ENCODE measurements around the gene MYO5C. TPM values are rescaled to one million over a fixed set of nuclear protein-coding genes. Genes with fewer than 3 reads are reported as not detected.

The MYO5C gene
- total RNA-seq, 1 experiment from 2014 or later, result 48.1 TPM

- CTCF ChIA-PET, result interaction anchor here (0.5 to 1.0 kb wide), 2 partner anchors 15 to 108 kb away, joined by 3 read pairs; no protein-coding TSS in a partner anchor
- no peaks in the 10 kb centered on the region for H3K27me3 Mint-ChIP-seq (ENCODE audit: unreplicated experiment)
- no peak overlapping the region for H3K4me3 Mint-ChIP-seq (ENCODE audit: low read depth, unreplicated experiment)
- peaks cover 16% of the 10 kb centered on the region for H3K36me3 Mint-ChIP-seq (ENCODE audit: insufficient read depth, unreplicated experiment)
- no TSS peak for BruUV-seq (replicated peaks)
- H3K27ac Mint-ChIP-seq (ENCODE audit: unreplicated experiment), result no peak overlapping the region
- TF ChIP-seq CTCF (IDR thresholded peaks at IDR 0.05; ENCODE audit: unreplicated experiment), result no peak
- no peaks in the 10 kb centered on the region for H3K4me1 Mint-ChIP-seq (ENCODE audit: low read depth, unreplicated experiment)
- DNase-seq, result no peak
- intact Hi-C loops (cut with micrococcal nuclease; ENCODE audit: unreplicated experiment), result no loop called here
- H3K9me3 Mint-ChIP-seq (ENCODE audit: low read depth, unreplicated experiment), result no peaks in the 10 kb centered on the region
Observed at GRCh38 chr15:52278135-52278534, 17.5 kb downstream of the MYO5C start.

GRCh38 chr15:52277575-52277974 is 18.0 kb downstream of the MYO5C start:
- no peak overlapping the region for H3K27ac Mint-ChIP-seq (ENCODE audit: unreplicated experiment)
- no peak overlapping the region for H3K4me3 Mint-ChIP-seq (ENCODE audit: low read depth, unreplicated experiment)
- H3K27me3 Mint-ChIP-seq (ENCODE audit: unreplicated experiment), result no peaks in the 10 kb centered on the region
- H3K9me3 Mint-ChIP-seq (ENCODE audit: low read depth, unreplicated experiment), result no peaks in the 10 kb centered on the region
- no peak for DNase-seq
- no peak for TF ChIP-seq CTCF (IDR thresholded peaks at IDR 0.05; ENCODE audit: unreplicated experiment)
- no TSS peak for BruUV-seq (replicated peaks)
- CTCF ChIA-PET, result interaction anchor here (0.5 kb wide), 1 partner anchor 109 kb away, joined by 3 read pairs; no protein-coding TSS in a partner anchor
- intact Hi-C loops (cut with micrococcal nuclease; ENCODE audit: unreplicated experiment), result no loop called here
- no peaks in the 10 kb centered on the region for H3K4me1 Mint-ChIP-seq (ENCODE audit: low read depth, unreplicated experiment)
- peaks cover 12% of the 10 kb centered on the region for H3K36me3 Mint-ChIP-seq (ENCODE audit: insufficient read depth, unreplicated experiment)

GRCh38 chr15:52276256-52276770 is 19.3 kb downstream of the MYO5C start:
- no peak for DNase-seq
- Mint-ChIP-seq H3K36me3 (ENCODE audit: insufficient read depth, unreplicated experiment) (peaks cover 23% of the 10 kb centered on the region), H3K4me1 (ENCODE audit: low read depth, unreplicated experiment) (no peaks in the 10 kb centered on the region), H3K27me3 (ENCODE audit: unreplicated experiment) (no peaks in the 10 kb centered on the region), H3K27ac (ENCODE audit: unreplicated experiment) (no peak overlapping the region), H3K4me3 (ENCODE audit: low read depth, unreplicated experiment) (no peak overlapping the region), H3K9me3 (ENCODE audit: low read depth, unreplicated experiment) (no peaks in the 10 kb centered on the region)
- intact Hi-C loops (cut with micrococcal nuclease; ENCODE audit: unreplicated experiment), result no loop called here
- BruUV-seq (replicated peaks), result no TSS peak
- TF ChIP-seq CTCF (IDR thresholded peaks at IDR 0.05; ENCODE audit: unreplicated experiment), result no peak
- CTCF ChIA-PET, result no interaction called here

DNA sequence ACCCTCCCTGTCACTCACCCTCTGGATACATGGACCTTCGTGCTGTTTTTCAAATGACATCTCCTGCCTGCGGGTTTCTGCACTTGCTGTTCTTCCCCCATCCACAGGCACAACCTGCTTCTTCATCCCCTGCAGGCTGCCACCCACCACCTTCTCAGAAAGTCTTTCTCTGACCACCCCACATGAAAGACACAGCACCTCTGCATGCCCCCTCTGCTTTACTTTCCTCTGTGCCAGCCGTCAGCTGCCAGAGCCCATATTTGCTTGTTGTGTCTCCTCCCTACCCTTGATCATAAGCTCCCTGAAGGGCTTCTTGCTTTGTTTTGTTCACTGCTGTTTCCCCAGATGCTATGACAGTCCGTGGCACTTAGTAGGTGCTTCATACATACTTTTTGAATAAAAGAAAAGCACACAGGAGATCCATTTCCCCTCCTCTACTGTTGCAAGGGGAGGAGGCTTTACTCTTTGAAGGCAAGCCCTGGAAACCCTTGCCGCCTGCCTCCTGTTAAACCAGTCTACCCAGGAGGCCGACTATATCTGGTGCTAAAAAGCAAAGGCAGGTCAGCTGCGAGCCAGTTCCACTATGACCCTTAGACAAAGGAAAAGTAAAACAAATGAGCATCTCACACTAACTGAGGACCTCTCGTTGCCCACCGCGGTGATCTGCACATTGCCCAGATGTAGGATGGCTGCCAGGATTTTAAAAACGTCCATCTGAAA is 31.9 kb downstream of the MYO5C start:
- peak overlapping the region; percentile 99 for H3K27ac Mint-ChIP-seq (ENCODE audit: unreplicated experiment)
- H3K4me1 Mint-ChIP-seq (ENCODE audit: low read depth, unreplicated experiment), result peaks cover 27% of the 10 kb centered on the region
- no peak overlapping the region for H3K4me3 Mint-ChIP-seq (ENCODE audit: low read depth, unreplicated experiment)
- DNase-seq, result no peak
- no peaks in the 10 kb centered on the region for H3K9me3 Mint-ChIP-seq (ENCODE audit: low read depth, unreplicated experiment)
- H3K27me3 Mint-ChIP-seq (ENCODE audit: unreplicated experiment), result no peaks in the 10 kb centered on the region
- peaks cover 32% of the 10 kb centered on the region for H3K36me3 Mint-ChIP-seq (ENCODE audit: insufficient read depth, unreplicated experiment)
- intact Hi-C loops (cut with micrococcal nuclease; ENCODE audit: unreplicated experiment), result loop anchor here (2.0 kb wide), 1 partner anchor 31 kb away; the partner anchor contains the start of gene MYO5C
- TF ChIP-seq CTCF (IDR thresholded peaks at IDR 0.05; ENCODE audit: unreplicated experiment), result no peak
- CTCF ChIA-PET, result no interaction called here
- no TSS peak for BruUV-seq (replicated peaks)

Data from Calu3 (cell line).